ENCODE measurements around the gene TFIP11. TPM values are rescaled to one million over a fixed set of nuclear protein-coding genes. Genes with fewer than 3 reads are reported as not detected.
A peak's percentile ranks its signal among the peaks of the same experiment; 100 is the strongest.

TFIP11 gene
- total RNA-seq, 1 experiment from 2014 or later = 29.8 TPM

- H3K4me3 ChIP-seq (ENCODE audit: low read depth in 2 of 2, low read length in 2 of 2) = no peak overlapping the region
- no peaks in the 10 kb centered on the region for H3K4me1 ChIP-seq (ENCODE audit: control insufficient read depth, insufficient read depth, low read length)
- peaks cover 19% of the 10 kb centered on the region for H3K36me3 ChIP-seq (ENCODE audit: control insufficient read depth, insufficient read depth, low read length)
- no peaks in the 10 kb centered on the region for H3K27me3 ChIP-seq (ENCODE audit: control insufficient read depth, insufficient read depth, low read length)
- ATAC-seq (no peak), DNase-seq (ENCODE audit: low read depth, low spot score) (no peak)
- intact Hi-C loops (cut with micrococcal nuclease; ENCODE audit: unreplicated experiment) (no loop called here), in situ Hi-C loops (cut with HindIII; ENCODE audit: low pct_unique_long_range_greater_than_20kb, low sequenced_read_pairs) (no loop called here)
- ChIA-PET CTCF (no interaction called here), POLR2A (no interaction called here)
- no peak for TF ChIP-seq TCF7L2 (IDR thresholded peaks at IDR 0.05; ENCODE audit: low read depth, low read length)
- TF ChIP-seq SIN3A (IDR thresholded peaks at IDR 0.05; ENCODE audit: borderline replicate concordance, insufficient read depth, low read depth, low read length) = no peak
- no peak for TF ChIP-seq REST (IDR thresholded peaks at IDR 0.05; ENCODE audit: insufficient read depth in 1 of 2, low read depth in 2 of 2, low read length in 1 of 2)
- no peak for TF ChIP-seq POLR2AphosphoS5 (IDR thresholded peaks at IDR 0.05; ENCODE audit: low read depth, low read length)
- TF ChIP-seq, protein P1, sequence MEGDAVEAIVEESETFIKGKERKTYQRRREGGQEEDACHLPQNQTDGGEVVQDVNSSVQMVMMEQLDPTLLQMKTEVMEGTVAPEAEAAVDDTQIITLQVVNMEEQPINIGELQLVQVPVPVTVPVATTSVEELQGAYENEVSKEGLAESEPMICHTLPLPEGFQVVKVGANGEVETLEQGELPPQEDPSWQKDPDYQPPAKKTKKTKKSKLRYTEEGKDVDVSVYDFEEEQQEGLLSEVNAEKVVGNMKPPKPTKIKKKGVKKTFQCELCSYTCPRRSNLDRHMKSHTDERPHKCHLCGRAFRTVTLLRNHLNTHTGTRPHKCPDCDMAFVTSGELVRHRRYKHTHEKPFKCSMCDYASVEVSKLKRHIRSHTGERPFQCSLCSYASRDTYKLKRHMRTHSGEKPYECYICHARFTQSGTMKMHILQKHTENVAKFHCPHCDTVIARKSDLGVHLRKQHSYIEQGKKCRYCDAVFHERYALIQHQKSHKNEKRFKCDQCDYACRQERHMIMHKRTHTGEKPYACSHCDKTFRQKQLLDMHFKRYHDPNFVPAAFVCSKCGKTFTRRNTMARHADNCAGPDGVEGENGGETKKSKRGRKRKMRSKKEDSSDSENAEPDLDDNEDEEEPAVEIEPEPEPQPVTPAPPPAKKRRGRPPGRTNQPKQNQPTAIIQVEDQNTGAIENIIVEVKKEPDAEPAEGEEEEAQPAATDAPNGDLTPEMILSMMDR (IDR thresholded peaks at IDR 0.05) = no peak
- BruUV-seq (replicated peaks) = no TSS peak
- no peaks in the 10 kb centered on the region for H3K9me3 ChIP-seq (ENCODE audit: control insufficient read depth, insufficient read depth, low read depth, low read length)
- no peak overlapping the region for H3K27ac ChIP-seq (ENCODE audit: low read length)
Measured at GRCh38 chr22:26503758-26504157, 8.5 kb downstream of the TFIP11 start.

GRCh38 chr22:26502688-26503561 lies 9.3 kb downstream of the TFIP11 start:
- TF ChIP-seq TCF7L2 (IDR thresholded peaks at IDR 0.05; ENCODE audit: low read depth, low read length) = no peak
- TF ChIP-seq, protein P1 (IDR thresholded peaks at IDR 0.05) = peak; percentile 68
- Histone ChIP-seq H3K9me3 (ENCODE audit: control insufficient read depth, insufficient read depth, low read depth, low read length) (no peaks in the 10 kb centered on the region), H3K27me3 (ENCODE audit: control insufficient read depth, insufficient read depth, low read length) (no peaks in the 10 kb centered on the region), H3K27ac (ENCODE audit: low read length) (no peak overlapping the region), H3K4me1 (ENCODE audit: control insufficient read depth, insufficient read depth, low read length) (no peaks in the 10 kb centered on the region), H3K4me3 (ENCODE audit: low read depth in 2 of 2, low read length in 2 of 2) (no peak overlapping the region), H3K36me3 (ENCODE audit: control insufficient read depth, insufficient read depth, low read length) (peaks cover 22% of the 10 kb centered on the region)
- 0 out of 2 replicates have a peak, but pooled peaks have one; percentile 60 for ATAC-seq
- POLR2A ChIA-PET = no interaction called here
- in situ Hi-C loops (cut with HindIII; ENCODE audit: low pct_unique_long_range_greater_than_20kb, low sequenced_read_pairs) (no loop called here), intact Hi-C loops (cut with micrococcal nuclease; ENCODE audit: unreplicated experiment) (no loop called here)
- BruUV-seq (replicated peaks) = no TSS peak
- CTCF ChIA-PET = interaction anchor here (0.5 kb wide), 1 partner anchor 161 kb away, joined by 3 read pairs; no protein-coding TSS in a partner anchor
- DNase-seq (ENCODE audit: low read depth, low spot score) = no peak
